ENCODE results near the gene AMDHD2. TPM values are rescaled to one million over a fixed set of nuclear protein-coding genes. Genes with fewer than 3 reads are reported as not detected.
A peak's percentile ranks its signal among the peaks of the same experiment; 100 is the strongest.

The AMDHD2 gene
- total and polyA plus RNA-seq, 2 of the 13 experiments (the other 11 are each of a cell fraction or from before 2014, with no cell fraction given), result 33.5 to 39.1 TPM

GRCh38 chr16:2531696-2532493 is 11.7 kb downstream of the AMDHD2 start (continued):
- TF ChIP-seq HOXA7 (CRISPR knock-in tag; IDR thresholded peaks at IDR 0.05), result no peak
- peak; percentile 51 for TF ChIP-seq MED8 (CRISPR knock-in tag; IDR thresholded peaks at IDR 0.05; ENCODE audit: insufficient replicate concordance)
- 0 out of 2 replicates have a peak, but pooled peaks have one; percentile 65 for TF ChIP-seq ZNF615 (CRISPR knock-in tag; IDR thresholded peaks at IDR 0.05; ENCODE audit: borderline replicate concordance)
- TF ChIP-seq CBX5 (CRISPR knock-in tag; IDR thresholded peaks at IDR 0.05; ENCODE audit: borderline replicate concordance), result peak; percentile 30; the same call in 1 of the 2 replicates
- TF ChIP-seq RFXAP (CRISPR knock-in tag; IDR thresholded peaks at IDR 0.05; ENCODE audit: borderline replicate concordance), result peak; percentile 33; the same call in 1 of the 2 replicates
- TF ChIP-seq ZNF607 (CRISPR knock-in tag; IDR thresholded peaks at IDR 0.05; ENCODE audit: borderline replicate concordance), result peak; percentile 82; the same call in 1 of the 2 replicates
- TF ChIP-seq ATRX (CRISPR knock-in tag; IDR thresholded peaks at IDR 0.05; ENCODE audit: borderline replicate concordance), result no peak
- peak; percentile 66; the same call in 1 of the 2 replicates for TF ChIP-seq ZNF710 (CRISPR knock-in tag; IDR thresholded peaks at IDR 0.05; ENCODE audit: borderline replicate concordance)
- TF ChIP-seq ZNF317 (CRISPR knock-in tag; IDR thresholded peaks at IDR 0.05), result 0 out of 2 replicates have a peak, but pooled peaks have one; percentile 11
- TF ChIP-seq ZNF24 (IDR thresholded peaks at IDR 0.05), result no peak
- peak; percentile 49 for TF ChIP-seq SAFB2 (CRISPR knock-in tag; IDR thresholded peaks at IDR 0.05; ENCODE audit: borderline replicate concordance, low read depth)
- no peak for TF ChIP-seq ZNF460 (CRISPR knock-in tag; IDR thresholded peaks at IDR 0.05; ENCODE audit: borderline replicate concordance)
- no peak for TF ChIP-seq CBX2 (IDR thresholded peaks at IDR 0.05; ENCODE audit: low read depth, low read length)
- no peak for TF ChIP-seq CBX2 (CRISPR knock-in tag; IDR thresholded peaks at IDR 0.05; ENCODE audit: low read depth)
- TF ChIP-seq ELF3 (CRISPR knock-in tag; IDR thresholded peaks at IDR 0.05), result 0 out of 2 replicates have a peak, but pooled peaks have one; percentile 52
- no peak for TF ChIP-seq UBTF (CRISPR knock-in tag; IDR thresholded peaks at IDR 0.05)
- TF ChIP-seq WIZ (CRISPR knock-in tag; IDR thresholded peaks at IDR 0.05), result 0 out of 2 replicates have a peak, but pooled peaks have one; percentile 25
- TF ChIP-seq RNF219 (CRISPR knock-in tag; IDR thresholded peaks at IDR 0.05), result no peak
